ENCODE results near the gene ADRB1.

The ADRB1 gene

DNA sequence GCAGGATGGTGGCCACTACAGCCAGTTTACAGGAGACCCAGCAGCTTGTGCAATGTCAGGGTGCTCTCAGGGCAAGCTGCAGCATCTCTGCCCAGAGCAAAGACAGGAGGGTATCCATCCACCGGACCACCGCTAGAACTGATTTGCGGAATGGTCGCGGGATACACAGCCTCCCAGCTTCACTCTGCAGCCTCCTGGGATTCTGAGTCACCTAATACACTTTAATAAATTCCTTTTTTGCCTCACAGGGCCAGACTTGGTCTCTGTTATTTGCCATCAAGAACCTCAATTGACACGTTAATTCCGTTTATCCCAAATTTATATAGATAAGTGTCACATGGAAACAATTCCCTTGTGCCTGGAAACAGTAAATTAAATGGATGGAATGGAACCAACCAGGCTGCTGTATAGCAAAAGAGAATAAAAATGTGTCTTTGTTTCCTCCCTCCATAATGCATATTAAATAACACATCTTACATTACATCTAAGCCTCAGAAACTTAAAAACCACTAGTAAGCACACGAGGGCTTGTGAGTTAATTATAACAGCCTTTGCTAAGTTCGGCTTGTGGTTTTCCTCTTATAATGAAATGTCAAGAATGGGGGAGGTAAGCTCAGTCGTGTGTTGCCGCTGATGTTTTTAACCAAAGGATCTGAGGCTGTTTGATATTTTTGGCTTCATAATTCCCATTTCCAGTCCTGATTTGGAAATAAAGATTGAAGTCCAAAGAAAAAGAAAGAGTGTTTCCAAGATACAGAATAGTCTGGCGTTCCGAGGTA is 52.1 kb downstream of the ADRB1 start:
- DNase-seq (ENCODE audit: low read depth) = no peak
- TF ChIP-seq, protein P1, sequence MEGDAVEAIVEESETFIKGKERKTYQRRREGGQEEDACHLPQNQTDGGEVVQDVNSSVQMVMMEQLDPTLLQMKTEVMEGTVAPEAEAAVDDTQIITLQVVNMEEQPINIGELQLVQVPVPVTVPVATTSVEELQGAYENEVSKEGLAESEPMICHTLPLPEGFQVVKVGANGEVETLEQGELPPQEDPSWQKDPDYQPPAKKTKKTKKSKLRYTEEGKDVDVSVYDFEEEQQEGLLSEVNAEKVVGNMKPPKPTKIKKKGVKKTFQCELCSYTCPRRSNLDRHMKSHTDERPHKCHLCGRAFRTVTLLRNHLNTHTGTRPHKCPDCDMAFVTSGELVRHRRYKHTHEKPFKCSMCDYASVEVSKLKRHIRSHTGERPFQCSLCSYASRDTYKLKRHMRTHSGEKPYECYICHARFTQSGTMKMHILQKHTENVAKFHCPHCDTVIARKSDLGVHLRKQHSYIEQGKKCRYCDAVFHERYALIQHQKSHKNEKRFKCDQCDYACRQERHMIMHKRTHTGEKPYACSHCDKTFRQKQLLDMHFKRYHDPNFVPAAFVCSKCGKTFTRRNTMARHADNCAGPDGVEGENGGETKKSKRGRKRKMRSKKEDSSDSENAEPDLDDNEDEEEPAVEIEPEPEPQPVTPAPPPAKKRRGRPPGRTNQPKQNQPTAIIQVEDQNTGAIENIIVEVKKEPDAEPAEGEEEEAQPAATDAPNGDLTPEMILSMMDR (IDR thresholded peaks at IDR 0.05; ENCODE audit: insufficient read depth, low read depth, low read length, missing control alignments) = no peak
- H3K4me3 ChIP-seq (ENCODE audit: low read length) = no peak overlapping the region
